Fibroblast of skin of back (primary cell): Measurements from ENCODE around the gene SIN3B. TPM values are rescaled to one million over a fixed set of nuclear protein-coding genes. Genes with fewer than 3 reads are reported as not detected.
"Not testable (repeated sequence)": the region's sequence is repeated elsewhere in the genome, so short reads cannot be mapped to it uniquely, and the experiment has no call there.

Source experiments
- DNase-seq: peaks from one replicate; pipeline ENCODE4 v3.0.0-alpha.2; 2013
- polyA plus RNA-seq, 2 experiments: library from polyadenylated mRNA; unstranded; fragments of 120-200 nt; gene quantifications; one replicate each; pipeline ENCODE4 v1.2.1, GENCODE V29; 2013; ENCODE audit not compliant: insufficient read length in 2 of 2

SIN3B gene
- 39.7 TPM for polyA plus RNA-seq (2013, experiment 1 of 2; ENCODE audit: insufficient read length)
- 31.0 TPM for polyA plus RNA-seq (2013, experiment 2 of 2; ENCODE audit: insufficient read length)

GRCh38 chr19:16829010-16829821 is at the start of gene SIN3B:
TSS of gene SIN3B (plus strand) at chr19:16829398. CDS start at chr19:16829421, 23 bp downstream.
- DNase-seq: peak; percentile 86

GRCh38 chr19:16779539-16780163 is 49.5 kb upstream of the SIN3B start:
- DNase-seq: no peak

- DNase-seq: no peak
Observed at GRCh38 chr19:16782719-16783118, 46.5 kb upstream of the SIN3B start.

GRCh38 chr19:16788479-16788878 is 40.7 kb upstream of the SIN3B start:
- DNase-seq: no peak

- DNase-seq: no peak
Observed at GRCh38 chr19:16789238-16789637, 40.0 kb upstream of the SIN3B start.

- no peak for DNase-seq
Observed at GRCh38 chr19:16790051-16790450, 39.1 kb upstream of the SIN3B start.

- DNase-seq: no peak
Observed at GRCh38 chr19:16791942-16792341, 37.3 kb upstream of the SIN3B start.

GRCh38 chr19:16794456-16795441 is 34.4 kb upstream of the SIN3B start:
- no peak for DNase-seq

- no peak for DNase-seq
Observed at GRCh38 chr19:16795731-16796130, 33.5 kb upstream of the SIN3B start.

GRCh38 chr19:16797876-16798275 is 31.3 kb upstream of the SIN3B start:
- DNase-seq: no peak

GRCh38 chr19:16798326-16798725 is 30.9 kb upstream of the SIN3B start:
- DNase-seq: not testable (repeated sequence)

GRCh38 chr19:16799740-16800139 is 29.5 kb upstream of the SIN3B start:
- no peak for DNase-seq

- DNase-seq: peak; percentile 59
Observed at GRCh38 chr19:16801600-16802013, 27.6 kb upstream of the SIN3B start.

- DNase-seq: no peak
Observed at GRCh38 chr19:16804176-16804575, 25.0 kb upstream of the SIN3B start.

GRCh38 chr19:16807549-16808284 is 21.5 kb upstream of the SIN3B start:
- DNase-seq: no peak

- DNase-seq: peak; percentile 23
Observed at GRCh38 chr19:16814526-16815100, 14.6 kb upstream of the SIN3B start.

- DNase-seq: no peak
Observed at GRCh38 chr19:16820056-16820455, 9.1 kb upstream of the SIN3B start.

GRCh38 chr19:16821081-16821480 is 8.1 kb upstream of the SIN3B start:
- DNase-seq: no peak

GRCh38 chr19:16822648-16823047 is 6.5 kb upstream of the SIN3B start:
- no peak for DNase-seq

GRCh38 chr19:16824658-16825311 is 4.4 kb upstream of the SIN3B start:
- peak; percentile 75 for DNase-seq
